HG03342 (cell line): Measurements from ENCODE around the gene PWP1.
"Not testable (repeated sequence)": the region's sequence is repeated elsewhere in the genome, so short reads cannot be mapped to it uniquely, and the experiment has no call there.

ENCODE experiments used
- ATAC-seq: cut with Tn5 transposase; IDR thresholded peaks from one replicate; pipeline ENCODE4 v1.9.1; 2021; ENCODE audit warnings: mild to moderate bottlenecking, moderate library complexity; ENCODE audit not compliant: unreplicated experiment

PWP1 gene

DNA sequence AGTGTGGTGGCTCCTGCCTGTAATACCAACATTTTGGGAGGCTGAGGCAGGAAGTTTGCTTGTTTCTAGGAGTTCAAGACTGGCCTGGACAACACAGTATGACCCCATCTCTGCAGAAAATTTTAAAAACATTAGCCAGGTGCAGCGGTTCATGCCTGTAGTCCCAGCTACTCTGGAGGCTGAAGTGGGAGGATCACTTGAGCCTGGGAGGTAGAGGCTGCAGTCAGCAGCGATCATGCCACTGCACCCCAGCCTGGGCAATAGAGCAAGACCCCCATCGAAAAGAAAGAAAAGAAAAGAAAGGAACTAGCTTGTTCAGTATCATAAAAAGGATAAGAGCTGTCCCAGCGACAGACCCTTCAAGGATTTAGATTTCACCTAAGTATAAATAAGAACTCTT is 18.1 kb upstream of the PWP1 start:
- ATAC-seq = no peak

DNA sequence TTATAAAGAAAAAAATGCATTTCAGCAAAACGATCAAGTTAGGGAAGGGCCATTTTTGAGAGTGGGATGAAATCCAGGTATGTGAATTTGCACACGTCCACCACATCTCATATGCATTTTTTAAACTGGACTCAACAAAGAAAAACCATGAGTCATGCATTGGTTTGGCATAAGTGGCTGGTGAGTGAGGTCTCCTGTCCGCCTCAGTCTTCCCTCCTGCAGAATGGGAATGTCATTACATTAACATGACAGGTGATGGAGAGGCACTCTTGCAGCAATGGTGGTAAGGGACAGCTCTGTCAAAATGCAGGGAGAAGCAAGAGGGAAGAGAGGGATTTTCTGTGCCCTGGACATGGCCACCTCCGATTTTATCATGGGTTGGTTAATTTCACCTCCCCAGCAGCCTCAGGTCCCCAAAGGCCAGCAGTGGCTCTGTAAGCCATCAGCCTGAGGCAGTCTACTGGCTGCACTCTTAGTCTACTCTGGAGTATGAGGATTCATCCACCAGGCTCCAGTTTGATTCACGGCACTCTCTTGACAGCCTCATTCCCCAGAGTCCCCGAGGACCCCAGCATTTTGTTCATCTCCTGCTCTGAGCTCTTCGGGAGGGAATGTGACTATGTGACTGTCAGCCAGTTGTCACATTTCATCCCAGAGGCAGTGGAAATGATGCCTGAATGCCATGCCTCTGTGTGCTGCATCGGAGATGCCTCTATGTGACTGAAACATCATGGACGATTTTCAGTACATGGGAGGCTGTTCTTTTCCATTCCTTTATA is 17.1 kb upstream of the PWP1 start:
- ATAC-seq = no peak

DNA sequence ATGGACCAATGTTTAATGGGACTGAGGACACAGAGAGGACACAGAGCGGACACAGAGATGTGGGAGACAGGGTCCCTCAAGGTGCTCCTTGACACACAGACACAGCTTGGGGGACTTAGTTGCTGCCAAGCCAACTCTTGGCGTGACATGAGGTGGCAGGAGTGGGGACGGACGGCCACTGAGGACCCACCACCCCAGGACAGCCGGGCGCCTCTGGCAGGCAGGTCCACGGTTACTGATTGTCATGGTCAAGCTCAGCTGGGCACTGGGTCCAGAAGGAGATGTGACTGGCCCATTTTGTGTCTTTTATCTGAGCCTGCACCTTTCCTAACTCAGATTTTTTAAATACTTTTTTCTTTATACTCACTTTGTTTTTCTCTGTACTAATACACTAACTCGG is 15.7 kb upstream of the PWP1 start:
- no peak for ATAC-seq

DNA sequence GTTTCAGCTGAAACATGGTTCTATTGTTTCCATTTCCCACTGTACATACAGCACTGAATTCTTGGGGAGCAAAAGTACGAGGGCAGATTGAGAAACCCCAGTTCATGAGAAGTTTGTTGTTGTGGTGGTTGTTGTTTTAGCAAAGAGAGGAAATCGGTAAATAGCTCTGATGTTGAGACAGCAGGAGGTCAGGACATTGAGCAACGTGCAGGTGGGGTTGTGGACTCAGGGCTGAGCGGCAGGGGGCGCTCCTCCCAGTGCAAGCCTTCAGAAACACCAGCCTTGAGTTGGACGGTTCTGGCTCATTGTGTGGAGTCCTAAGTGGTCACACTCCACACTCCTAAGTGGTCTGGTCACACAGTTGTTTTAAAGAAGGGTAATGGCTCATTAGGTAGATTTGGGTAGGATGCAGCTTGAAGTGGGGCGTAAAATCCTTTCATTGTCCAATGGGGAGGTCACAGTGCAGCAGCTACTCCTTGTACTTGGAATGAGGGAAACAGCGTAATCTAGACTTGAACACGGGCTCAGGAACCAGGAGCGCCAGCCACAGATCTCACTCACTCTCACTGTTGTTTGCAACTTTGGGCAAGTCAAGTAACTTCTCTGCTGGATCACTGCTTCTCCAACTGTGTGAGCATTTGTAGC is 14.5 kb upstream of the PWP1 start:
- ATAC-seq = no peak

DNA sequence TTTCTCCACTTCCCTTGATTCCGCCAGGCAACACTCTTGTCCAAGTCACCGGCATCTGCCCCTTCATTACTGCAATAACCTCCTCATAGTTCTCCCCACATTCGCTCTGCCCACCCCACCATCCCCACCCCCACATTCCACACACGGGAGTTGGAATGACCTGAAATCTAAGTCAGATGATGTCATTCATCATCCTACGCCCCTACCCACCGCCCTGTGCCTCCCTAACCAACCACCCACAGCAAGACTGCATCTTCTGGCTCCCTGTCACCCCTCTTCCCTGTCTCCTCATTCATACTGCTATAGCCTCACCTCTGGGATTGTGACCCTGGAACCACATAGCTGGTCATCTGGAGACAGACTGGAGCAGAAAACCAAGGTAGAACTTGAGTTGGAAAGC is 7.9 kb upstream of the PWP1 start:
- ATAC-seq = no peak

DNA sequence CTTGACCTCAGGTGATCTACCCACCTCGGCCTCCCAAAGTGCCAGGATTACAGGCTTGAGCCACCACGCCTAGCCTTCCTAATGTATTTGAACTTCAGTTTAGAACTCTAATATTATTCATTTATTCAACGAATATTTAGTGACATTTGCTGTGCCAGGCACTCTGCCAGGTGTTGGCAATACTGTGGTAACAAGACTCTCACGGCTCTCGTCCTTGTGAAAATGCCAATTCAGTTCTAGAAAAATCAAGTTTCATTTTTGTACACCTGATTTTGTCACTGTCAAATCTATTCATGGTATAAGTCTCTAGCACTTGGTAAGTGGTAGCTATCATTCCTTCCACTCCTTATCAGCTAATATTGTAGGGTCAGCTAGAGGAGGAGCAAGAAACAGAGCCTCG is 6.3 kb upstream of the PWP1 start:
- ATAC-seq = no peak

DNA sequence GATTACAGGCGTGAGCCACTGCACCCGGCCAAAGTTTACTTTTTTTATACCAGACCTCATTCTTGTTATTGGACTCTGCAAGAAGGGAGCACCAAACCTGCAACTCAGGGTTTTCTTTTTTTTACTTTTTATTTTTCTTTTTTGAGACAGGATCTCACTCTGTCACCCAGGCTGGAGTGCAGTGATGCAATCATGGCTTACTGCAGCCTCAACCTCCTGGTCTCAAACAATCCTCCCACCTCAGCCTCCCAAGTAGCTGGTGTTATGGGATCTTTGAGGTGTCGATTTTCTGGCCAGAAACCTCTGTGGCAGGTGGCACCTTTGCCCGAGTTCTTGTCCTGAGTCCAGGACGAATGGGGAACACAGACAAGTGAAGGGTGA is 4.2 kb upstream of the PWP1 start:
- no peak for ATAC-seq

DNA sequence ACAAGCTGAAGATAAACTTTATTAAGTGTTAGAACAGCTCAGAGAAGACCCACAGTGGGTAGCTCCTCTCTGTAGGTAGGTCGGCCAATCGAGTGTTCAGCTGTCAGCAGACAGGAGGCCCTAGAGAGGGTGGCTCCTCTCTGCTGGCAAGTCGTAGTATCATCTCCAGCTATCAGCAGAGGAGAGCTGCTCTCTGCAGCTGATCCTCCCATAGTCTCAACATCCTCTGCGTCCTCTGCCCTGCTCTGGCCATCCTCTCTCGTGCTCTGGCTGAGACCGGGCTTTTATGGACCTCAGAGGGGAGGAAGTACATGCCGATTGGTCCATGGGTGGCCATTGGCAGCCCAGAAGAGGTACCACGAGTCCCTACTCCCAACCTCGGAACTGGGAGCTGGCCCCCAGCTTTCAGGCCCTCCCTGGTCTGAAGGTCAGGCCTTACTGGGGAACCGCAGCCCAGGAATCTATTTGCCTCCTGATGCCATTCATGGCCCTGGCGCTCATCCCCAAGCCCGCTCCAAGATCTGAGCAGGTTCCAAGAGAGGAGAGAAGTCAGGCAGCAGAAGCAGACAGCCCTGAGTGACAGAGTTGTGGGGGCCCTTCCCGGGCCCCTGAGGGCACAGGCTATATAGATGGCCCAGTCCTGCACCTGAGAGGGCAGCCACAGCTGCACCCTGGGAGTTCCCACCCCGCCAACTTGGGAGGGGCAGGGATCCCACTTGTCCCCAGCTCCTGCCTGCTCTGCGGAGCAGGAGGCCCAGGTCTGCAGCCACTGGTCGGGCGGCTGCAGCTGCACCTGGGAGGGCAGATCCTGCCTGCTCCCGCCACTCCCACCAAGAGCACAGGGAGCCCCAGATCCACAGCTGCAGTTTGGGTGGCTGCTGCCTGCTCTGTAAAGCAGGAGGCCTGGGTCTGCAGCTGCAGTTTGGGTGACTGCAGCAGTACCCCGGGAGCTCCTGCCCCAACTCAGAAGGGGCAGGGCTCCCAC is 3.5 kb upstream of the PWP1 start:
- ATAC-seq = no peak

DNA sequence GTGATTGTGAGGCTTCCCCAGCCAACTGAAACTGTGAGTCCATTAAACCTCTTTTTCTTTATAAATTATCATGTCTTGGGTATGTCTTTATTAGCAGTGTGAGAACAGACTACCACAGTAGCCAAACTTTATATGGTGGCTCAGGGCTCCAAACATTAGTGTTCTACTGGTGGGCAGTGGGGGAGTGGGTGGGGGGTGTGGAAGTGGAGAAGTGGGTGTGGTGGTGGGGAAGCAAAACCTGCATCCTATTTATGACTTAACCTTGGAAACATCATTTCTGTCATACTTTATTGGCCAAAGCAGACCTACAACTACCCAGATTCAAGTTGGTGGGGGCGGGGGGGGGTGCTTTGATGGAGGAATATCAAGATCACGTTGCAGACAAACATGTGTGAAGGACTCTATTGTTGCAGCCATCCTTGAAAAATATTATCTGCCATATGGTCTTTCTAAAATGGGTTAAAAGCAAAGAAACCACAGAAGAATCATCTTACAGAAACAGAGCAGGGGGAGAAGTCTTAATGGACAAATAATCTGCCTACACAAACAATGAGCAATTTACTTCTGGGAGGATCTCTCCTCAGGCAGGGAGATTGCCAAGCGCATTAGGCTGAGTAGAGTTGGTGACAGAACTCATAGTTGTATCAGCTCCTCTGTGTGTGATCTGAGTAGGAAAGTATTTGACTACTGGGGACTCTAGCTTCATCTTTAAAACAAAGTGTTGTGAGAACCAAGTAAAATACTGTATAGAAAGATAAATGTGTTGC is 1.4 kb upstream of the PWP1 start:
- no peak for ATAC-seq

DNA sequence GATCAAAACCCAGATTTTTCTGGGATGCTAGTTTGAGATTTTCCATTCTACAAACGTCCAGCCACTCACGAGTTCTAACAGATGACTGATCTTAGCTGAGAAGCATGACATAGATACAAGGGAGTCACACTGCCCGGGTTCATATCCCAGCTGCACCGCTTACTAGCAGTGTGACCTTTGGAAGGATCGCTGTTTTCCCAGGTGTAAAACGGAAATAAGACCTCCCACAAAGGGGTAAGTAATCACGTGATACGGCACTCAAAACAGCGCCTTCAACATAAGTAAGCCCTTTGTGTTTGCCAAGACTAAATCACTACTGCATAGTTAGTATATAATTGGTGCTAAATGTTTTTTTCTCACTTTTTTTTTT is 624 bp upstream of the PWP1 start:
- no peak for ATAC-seq

DNA sequence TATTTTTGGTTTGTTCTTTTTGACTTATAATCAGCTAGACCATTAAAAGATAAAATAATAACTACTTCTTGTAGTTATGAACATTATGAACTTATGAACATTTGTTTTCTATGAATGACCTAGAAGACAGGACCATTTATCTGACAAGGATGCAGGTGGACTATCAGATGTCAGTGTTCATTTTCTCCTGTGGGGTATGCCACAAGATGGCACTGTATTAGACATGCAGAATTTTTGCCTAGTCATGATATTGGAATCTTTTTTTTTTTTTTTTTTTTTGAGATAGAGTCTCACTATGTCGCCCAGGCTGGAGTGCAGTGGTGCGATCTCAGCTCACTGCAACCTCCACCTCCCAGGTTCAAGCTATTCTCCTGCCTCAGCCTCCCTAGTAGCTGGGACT is 10.2 kb downstream of the PWP1 start:
- ATAC-seq = not testable (repeated sequence)

DNA sequence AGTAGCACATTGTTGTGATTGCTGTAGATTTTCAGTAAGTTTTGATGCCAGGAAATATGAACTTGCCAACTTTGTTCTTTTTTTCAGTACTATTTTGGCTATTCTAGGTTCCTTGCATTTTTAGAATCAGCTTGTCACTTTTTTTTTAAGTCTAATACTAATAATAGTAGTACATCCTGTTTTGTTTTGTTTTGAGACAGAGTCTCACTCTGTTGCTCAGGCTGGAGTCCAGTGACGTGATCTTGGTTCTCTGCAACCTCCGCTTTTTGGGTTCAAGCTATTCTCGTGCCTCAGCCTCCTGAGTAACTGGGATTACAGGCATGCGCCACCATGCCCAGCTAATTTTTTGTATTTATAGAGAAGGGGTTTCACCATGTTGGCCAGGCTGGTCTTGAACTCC is 16.5 kb downstream of the PWP1 start:
- ATAC-seq = no peak

DNA sequence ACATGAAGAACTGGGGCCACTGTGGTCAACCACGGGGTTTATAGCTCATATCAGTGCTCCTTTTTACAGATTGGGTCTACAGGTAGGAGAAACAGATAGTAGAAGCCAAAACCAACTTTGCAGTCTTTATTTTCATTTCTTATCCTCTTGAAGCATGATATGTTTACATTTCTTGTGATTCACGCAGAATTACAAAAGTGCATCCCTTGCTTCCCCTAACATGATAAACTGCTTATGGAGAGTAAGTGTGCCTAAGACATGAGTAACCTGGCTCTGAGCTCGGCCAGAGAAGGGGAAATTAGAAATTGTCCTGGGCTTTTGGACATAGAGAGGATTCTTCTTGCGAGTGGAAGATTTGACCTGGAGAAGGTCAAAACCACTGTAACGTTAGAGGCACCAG is 18.4 kb downstream of the PWP1 start:
- ATAC-seq = no peak

DNA sequence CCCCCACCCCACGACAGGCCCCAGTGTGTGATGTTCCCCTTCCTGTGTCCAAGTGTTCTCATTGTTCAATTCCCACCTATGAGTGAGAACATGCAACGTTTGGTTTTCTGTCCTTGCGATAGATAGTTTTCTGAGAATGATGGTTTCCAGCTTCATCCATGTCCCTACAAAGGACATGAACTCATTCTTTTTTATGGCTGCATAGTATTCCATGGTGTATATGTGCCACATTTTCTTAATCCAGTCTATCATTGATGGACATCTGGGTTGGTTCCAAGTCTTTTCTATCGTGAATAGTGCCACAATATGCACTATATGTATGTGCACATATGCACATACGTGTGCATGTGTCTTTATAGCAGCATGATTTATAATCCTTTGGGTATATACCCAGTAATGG is 19.9 kb downstream of the PWP1 start:
- not testable (repeated sequence) for ATAC-seq

DNA sequence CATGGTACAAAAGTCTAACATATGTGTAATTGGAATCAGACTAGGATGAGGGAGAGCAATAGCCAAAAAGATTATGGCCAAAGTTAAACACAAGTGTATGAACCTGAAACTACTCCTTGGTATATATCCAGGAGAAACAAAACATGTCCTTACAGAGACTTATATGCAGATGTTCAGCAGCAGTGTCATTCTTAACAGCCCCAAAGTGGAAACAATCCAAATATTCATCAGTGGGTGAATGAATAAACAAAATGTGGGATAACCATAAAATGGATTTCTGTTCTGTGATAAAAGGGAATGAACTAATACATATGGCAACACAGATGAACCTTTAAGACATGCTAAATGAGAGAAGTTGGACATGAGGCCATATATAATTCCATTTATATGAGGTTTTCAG is 30.2 kb downstream of the PWP1 start:
- ATAC-seq = no peak

DNA sequence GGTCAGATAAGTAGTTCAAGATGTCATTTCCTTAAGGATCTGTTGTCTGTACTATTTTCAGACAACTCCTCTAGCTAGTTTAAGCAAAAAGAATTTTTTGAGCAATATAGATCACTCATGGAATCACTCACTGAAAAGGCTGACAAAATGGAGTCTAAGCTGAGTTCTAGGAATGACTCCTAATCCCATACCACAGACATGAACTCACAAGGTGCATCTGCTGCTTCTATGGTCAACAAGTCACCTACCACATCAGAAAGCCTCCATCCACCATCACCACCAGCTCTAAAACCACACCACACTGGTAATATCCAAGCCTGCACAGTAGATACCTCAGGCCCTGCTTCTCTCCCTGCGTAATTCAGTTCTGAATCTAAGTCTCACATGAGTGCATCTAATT is 33.0 kb downstream of the PWP1 start:
- no peak for ATAC-seq

DNA sequence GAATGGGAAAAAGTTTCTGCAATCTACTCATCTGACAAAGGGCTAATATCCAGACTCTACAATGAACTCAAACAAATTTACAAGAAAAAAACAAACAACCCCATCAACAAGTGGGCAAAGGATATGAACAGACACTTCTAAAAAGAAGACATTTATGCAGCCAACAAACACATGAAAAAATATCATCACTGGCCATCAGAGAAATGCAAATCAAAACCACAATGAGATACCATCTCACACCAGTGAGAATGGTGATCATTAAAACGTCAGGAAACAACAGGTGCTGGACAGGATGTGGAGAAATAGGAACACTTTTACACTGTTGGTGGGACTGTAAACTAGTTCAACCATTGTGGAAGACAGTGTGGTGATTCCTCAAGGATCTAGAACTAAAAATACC is 41.7 kb downstream of the PWP1 start:
- not testable (repeated sequence) for ATAC-seq

DNA sequence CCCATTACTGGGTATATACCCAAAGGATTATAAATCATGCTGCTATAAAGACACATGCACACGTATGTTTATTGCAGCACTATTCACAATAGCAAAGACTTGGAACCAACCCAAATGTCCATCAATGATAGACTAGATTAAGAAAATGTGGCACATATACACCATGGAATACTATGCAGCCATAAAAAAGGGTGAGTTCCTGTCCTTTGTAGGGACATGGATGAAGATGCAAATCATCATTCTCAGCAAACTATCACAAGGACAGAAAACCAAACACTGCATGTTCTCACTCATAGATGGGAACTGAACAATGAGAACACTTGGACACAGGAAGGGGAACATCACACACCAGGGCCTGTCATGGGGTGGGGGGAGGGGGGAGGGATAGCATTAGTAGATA is 42.1 kb downstream of the PWP1 start:
- ATAC-seq = not testable (repeated sequence)

DNA sequence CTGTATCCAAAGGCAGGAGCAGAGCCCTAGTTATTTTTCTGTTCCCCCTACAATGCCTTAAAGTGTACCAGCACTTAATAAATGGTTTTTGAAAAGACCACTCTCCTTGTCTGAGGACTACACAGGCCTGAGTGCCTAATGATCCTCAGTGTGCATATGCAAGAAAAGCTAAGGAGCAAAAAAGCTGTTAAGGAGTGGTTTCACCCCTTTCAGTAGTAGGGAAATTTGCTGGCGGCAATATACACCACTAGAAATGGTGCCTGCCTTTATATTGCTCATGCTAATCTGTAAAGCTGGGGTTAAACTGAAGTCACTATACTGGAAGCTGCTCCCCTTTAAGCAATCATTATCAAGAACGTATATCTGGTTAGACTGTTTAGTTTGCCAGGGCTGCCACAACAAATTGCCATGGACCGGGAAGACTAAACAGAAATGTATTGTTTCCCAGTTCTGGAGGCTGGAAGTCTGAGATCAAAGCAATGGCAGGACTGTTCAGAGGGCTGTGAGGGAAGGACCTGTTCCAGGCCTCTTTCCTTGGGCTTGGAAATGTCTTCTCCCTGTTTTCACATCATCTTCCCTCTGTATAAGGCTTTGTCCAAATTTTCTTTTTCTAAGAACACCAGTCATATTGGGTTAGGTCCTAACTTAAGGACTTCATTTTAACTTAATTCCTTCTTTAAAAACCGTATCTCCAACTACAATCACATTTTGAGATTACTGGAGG is 45.2 kb downstream of the PWP1 start:
- no peak for ATAC-seq

DNA sequence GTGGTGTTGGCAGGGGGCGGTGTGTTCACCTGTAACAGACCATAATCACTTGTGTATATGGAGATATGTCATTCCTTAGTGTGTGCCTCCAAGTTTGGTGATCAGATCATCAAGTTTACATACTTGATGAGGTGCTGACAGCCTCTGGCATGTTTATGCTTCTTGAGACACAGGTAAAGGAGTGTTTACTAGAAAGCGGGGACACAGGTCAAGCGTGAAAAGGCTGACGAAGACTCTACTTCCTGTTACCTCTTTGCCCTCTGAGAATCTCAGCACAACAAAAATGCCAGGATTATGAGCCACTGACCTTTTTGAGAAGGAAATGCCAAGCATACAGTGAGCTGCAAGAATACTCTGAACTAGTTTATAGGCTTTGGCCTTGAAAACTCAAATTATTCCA is 45.8 kb downstream of the PWP1 start:
- no peak for ATAC-seq
